ENCODE results near the gene TNFRSF8. TPM values are rescaled to one million over a fixed set of nuclear protein-coding genes. Genes with fewer than 3 reads are reported as not detected.

Gene TNFRSF8
- total RNA-seq, 1 experiment from 2014 or later, result 2.9 TPM

GRCh38 chr1:12126781-12127180 is 63.7 kb downstream of the TNFRSF8 start:
- no peak overlapping the region for H4K8ac ChIP-seq (replicated peaks; ENCODE audit: insufficient read length, low read depth, low read length)
- Mint-ChIP-seq H3K9me3 (no peaks in the 10 kb centered on the region), H3K27ac (no peak overlapping the region), H3K4me3 (no peak overlapping the region), H3K27me3 (ENCODE audit: low read depth) (no peaks in the 10 kb centered on the region; the same call in 1 of the 2 replicates), H3K4me1 (no peaks in the 10 kb centered on the region), H3K36me3 (ENCODE audit: insufficient read depth in 1 of 3, low read depth in 3 of 3) (no peaks in the 10 kb centered on the region)
- H2BK15ac ChIP-seq (ENCODE audit: low read depth, low read length), result no peak overlapping the region
- H3K9me3 ChIP-seq (ENCODE audit: control insufficient read depth, low read depth, low read length), result no peaks in the 10 kb centered on the region
- H3K23ac ChIP-seq (ENCODE audit: insufficient read length, low read depth, low read length), result no peak overlapping the region
- no peaks in the 10 kb centered on the region for H3K23me2 ChIP-seq (ENCODE audit: insufficient read length, low read depth, low read length, poor library complexity, severe bottlenecking)
- H3K79me2 ChIP-seq (ENCODE audit: insufficient read depth, low read length), result no peaks in the 10 kb centered on the region
- no peak overlapping the region for H2AK5ac ChIP-seq (ENCODE audit: insufficient read length, low read length)
- DNase-seq, result no peak
- H4K5ac ChIP-seq (ENCODE audit: insufficient read length, low read depth, low read length), result no peak overlapping the region
- H3K9ac ChIP-seq (ENCODE audit: extremely low read depth, insufficient read length, low read length), result no peak overlapping the region
- WGBS (ENCODE audit: extremely low coverage, insufficient read length, low lambda C conversion rate), result no CpG with 5 or more reads among the region's 9 CpGs
- H2BK20ac ChIP-seq (ENCODE audit: low read depth, low read length, poor library complexity, severe bottlenecking), result no peak overlapping the region
- H3T11ph ChIP-seq (ENCODE audit: low read length), result no peak overlapping the region
- H2BK5ac ChIP-seq (ENCODE audit: insufficient read length, low read length), result no peak overlapping the region
- no peak overlapping the region for H2AFZ ChIP-seq (ENCODE audit: low read length)
- no peaks in the 10 kb centered on the region for H4K20me1 ChIP-seq (ENCODE audit: control insufficient read depth, insufficient read depth, insufficient read length)
- H3K56ac ChIP-seq (ENCODE audit: insufficient read length, low read depth, low read length), result no peak overlapping the region
- H3K4me2 ChIP-seq (ENCODE audit: insufficient read depth, insufficient read length, low read length), result no peak overlapping the region
- H2BK120ac ChIP-seq (ENCODE audit: low read depth, low read length, poor library complexity, severe bottlenecking), result no peak overlapping the region
- H4K91ac ChIP-seq (ENCODE audit: insufficient read length, low read depth, low read length), result no peak overlapping the region
- H3K4ac ChIP-seq (ENCODE audit: low read depth, low read length), result no peak overlapping the region
- no peak overlapping the region for H3K14ac ChIP-seq (ENCODE audit: insufficient read depth, low read length)
- no peaks in the 10 kb centered on the region for H3K79me1 ChIP-seq (ENCODE audit: insufficient read depth, low read depth, low read length, poor library complexity, severe bottlenecking)
- no peak overlapping the region for H3K27ac ChIP-seq (ENCODE audit: insufficient read length, low read depth, low read length)
- no peak for TF ChIP-seq CTCF (conservative IDR thresholded peaks at IDR 0.05)
- H3K27me3 ChIP-seq (ENCODE audit: insufficient read depth, low read length), result no peaks in the 10 kb centered on the region
- no peaks in the 10 kb centered on the region for H3K4me1 ChIP-seq (ENCODE audit: insufficient read depth, low read length)
- no peak overlapping the region for H2BK12ac ChIP-seq (ENCODE audit: insufficient read length, low read depth, low read length)
- H3K18ac ChIP-seq (ENCODE audit: insufficient read length, low read depth, low read length), result no peak overlapping the region
